ENCODE data around the gene SEC22A. TPM values are rescaled to one million over a fixed set of nuclear protein-coding genes. Genes with fewer than 3 reads are reported as not detected.

Gene SEC22A
- total RNA-seq, 1 donor = 27.9 TPM

DNA sequence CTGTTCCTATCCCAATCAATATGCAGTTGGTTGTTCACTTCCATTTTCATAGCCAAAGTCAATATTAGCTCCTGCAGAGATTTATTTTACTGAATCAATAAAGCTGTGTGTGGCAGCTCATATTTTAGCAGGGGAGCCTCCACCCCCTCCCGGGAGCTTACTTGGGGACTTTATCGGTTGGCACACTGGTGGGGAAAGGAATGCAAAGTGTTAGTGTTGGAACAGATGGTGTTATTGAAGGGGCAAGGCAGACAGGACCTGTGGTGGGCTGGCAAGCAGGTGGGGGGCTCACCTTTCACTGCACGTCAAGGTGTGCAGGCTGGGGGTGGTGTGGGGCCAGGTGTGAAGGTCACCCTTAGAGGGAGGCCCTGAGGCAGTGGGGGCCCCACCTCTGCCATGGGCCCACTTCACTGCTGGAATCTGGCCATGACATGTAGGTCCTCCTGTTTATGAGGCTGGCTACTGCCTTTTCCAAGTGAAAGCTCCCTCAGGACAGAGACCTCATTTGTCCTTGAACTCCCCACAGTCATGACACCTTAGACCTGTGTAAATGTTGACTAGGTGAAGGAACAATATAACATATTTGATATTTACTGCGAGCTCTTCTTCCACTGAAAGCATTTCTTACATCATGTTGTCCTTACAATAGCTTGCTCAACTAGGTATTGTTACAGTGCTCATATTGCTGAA lies 44.0 kb upstream of the SEC22A start:
- no peaks in the 10 kb centered on the region for H3K79me2 ChIP-seq (ENCODE audit: insufficient read depth, low read length)
- H3K36me3 ChIP-seq (ENCODE audit: insufficient read depth, low read length) = peaks cover 83% of the 10 kb centered on the region
- no peaks in the 10 kb centered on the region for H3K27me3 ChIP-seq (ENCODE audit: insufficient read depth, low read length)
- H3K4me2 ChIP-seq (ENCODE audit: insufficient read depth, low read length) = no peak overlapping the region
- no peak overlapping the region for H3K4me3 ChIP-seq (ENCODE audit: insufficient read depth, low read length)
- TF ChIP-seq, protein P1, sequence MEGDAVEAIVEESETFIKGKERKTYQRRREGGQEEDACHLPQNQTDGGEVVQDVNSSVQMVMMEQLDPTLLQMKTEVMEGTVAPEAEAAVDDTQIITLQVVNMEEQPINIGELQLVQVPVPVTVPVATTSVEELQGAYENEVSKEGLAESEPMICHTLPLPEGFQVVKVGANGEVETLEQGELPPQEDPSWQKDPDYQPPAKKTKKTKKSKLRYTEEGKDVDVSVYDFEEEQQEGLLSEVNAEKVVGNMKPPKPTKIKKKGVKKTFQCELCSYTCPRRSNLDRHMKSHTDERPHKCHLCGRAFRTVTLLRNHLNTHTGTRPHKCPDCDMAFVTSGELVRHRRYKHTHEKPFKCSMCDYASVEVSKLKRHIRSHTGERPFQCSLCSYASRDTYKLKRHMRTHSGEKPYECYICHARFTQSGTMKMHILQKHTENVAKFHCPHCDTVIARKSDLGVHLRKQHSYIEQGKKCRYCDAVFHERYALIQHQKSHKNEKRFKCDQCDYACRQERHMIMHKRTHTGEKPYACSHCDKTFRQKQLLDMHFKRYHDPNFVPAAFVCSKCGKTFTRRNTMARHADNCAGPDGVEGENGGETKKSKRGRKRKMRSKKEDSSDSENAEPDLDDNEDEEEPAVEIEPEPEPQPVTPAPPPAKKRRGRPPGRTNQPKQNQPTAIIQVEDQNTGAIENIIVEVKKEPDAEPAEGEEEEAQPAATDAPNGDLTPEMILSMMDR (IDR thresholded peaks at IDR 0.05; ENCODE audit: extremely low read depth, low read depth, low read length) = no peak
- no peak for DNase-seq (ENCODE audit: insufficient read length, low spot score, missing footprints)
- H4K20me1 ChIP-seq (ENCODE audit: insufficient read depth, low read length) = peaks cover 7% of the 10 kb centered on the region
- H3K9me3 ChIP-seq (ENCODE audit: low read depth, low read length) = no peaks in the 10 kb centered on the region
- no peak overlapping the region for H3K27ac ChIP-seq (ENCODE audit: low read depth, low read length)
- H3K4me1 ChIP-seq (ENCODE audit: insufficient read depth, low read length) = no peaks in the 10 kb centered on the region
- H2AFZ ChIP-seq (ENCODE audit: low read length) = no peak overlapping the region

DNA sequence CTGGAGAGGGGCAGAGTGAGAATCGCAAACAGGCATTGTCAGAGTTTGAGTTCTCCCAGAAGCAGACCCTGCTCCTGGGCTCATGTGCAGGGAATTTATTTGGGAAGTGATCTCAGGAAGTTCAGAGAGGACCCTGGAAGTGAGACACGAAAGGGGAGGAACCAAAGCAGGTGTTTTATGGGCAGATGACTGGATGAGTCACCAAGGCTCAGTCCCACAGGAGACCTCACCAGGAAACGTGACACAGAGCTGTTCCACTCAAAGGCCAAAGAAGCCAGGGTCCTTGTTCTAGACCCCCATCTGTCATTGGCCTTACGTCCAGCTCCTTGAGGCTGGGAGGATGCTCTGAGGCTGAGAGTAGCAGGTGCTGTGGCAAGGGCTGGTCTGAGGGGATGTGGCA lies 43.4 kb upstream of the SEC22A start:
- peaks cover 7% of the 10 kb centered on the region for H4K20me1 ChIP-seq (ENCODE audit: insufficient read depth, low read length)
- H3K4me3 ChIP-seq (ENCODE audit: insufficient read depth, low read length) = no peak overlapping the region
- TF ChIP-seq, protein P1 (IDR thresholded peaks at IDR 0.05; ENCODE audit: extremely low read depth, low read depth, low read length) = no peak
- H3K27me3 ChIP-seq (ENCODE audit: insufficient read depth, low read length) = no peaks in the 10 kb centered on the region
- no peaks in the 10 kb centered on the region for H3K9me3 ChIP-seq (ENCODE audit: low read depth, low read length)
- peaks cover 83% of the 10 kb centered on the region for H3K36me3 ChIP-seq (ENCODE audit: insufficient read depth, low read length)
- no peaks in the 10 kb centered on the region for H3K79me2 ChIP-seq (ENCODE audit: insufficient read depth, low read length)
- H3K4me2 ChIP-seq (ENCODE audit: insufficient read depth, low read length) = no peak overlapping the region
- DNase-seq (ENCODE audit: insufficient read length, low spot score, missing footprints) = no peak
- H3K27ac ChIP-seq (ENCODE audit: low read depth, low read length) = no peak overlapping the region
- H3K4me1 ChIP-seq (ENCODE audit: insufficient read depth, low read length) = no peaks in the 10 kb centered on the region
- H2AFZ ChIP-seq (ENCODE audit: low read length) = no peak overlapping the region

DNA sequence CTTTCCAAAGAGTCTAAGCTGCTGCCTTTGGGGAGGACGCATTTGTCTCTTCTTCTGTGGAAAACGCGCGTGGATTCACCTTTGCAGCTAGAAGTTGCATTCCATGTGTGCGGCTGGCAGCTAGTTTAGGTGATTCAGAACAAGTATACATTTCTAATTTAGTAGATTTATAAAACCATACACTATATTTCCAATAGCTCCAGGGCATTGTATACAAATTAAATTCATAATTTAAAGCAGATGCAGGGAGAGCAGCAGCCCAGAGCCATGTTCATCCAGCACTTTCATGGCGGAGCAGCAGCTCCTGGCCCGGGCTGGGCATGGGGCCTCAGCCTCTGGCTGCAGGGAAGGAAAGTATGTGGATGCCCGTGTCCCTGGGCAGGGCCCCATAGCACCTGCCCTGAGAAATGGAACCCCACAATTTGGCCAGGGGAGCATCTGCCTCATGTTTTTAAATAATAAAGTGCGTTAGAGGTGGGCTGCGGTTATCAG lies 42.8 kb upstream of the SEC22A start:
- TF ChIP-seq, protein P1 (IDR thresholded peaks at IDR 0.05; ENCODE audit: extremely low read depth, low read depth, low read length) = no peak
- Histone ChIP-seq H3K79me2 (ENCODE audit: insufficient read depth, low read length) (no peaks in the 10 kb centered on the region), H3K36me3 (ENCODE audit: insufficient read depth, low read length) (peaks cover 87% of the 10 kb centered on the region)

DNA sequence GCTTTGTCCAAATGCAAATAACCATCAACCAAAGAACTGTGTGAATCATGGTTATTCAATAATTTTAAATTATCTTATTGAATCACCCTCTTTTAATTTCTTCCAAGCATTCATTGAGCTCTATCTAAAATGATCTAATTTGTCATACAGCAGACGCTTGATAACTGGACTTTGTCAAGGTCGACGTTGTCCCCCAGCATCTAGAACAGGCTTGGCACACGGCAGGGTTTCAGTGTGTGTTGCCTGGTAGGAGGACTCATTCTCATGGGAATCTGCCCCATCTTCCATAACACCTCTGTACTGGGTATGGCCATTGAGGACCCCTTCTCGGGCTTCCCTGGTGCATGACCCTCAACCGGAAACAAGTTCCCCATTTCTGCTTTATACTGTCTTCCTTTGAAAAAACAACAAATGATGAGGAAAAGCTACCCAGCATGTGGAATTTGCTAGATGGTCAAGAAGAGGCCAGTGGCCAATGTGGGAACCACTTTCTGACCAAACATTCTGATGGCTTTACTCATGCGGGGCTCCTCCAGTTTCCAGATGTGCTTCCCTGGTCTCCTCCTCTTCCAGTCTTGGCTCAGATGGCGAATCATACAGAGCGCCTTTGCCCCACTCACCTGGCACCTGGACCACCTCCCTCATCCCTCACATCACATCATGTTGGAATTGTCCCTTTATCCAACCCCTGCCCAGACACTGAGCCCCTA lies 41.7 kb upstream of the SEC22A start:
- Histone ChIP-seq H4K20me1 (ENCODE audit: insufficient read depth, low read length) (peaks cover 7% of the 10 kb centered on the region), H3K9me3 (ENCODE audit: low read depth, low read length) (no peaks in the 10 kb centered on the region), H3K36me3 (ENCODE audit: insufficient read depth, low read length) (peaks cover 87% of the 10 kb centered on the region), H2AFZ (ENCODE audit: low read length) (no peak overlapping the region), H3K4me3 (ENCODE audit: insufficient read depth, low read length) (no peak overlapping the region), H3K4me1 (ENCODE audit: insufficient read depth, low read length) (no peaks in the 10 kb centered on the region), H3K4me2 (ENCODE audit: insufficient read depth, low read length) (no peak overlapping the region), H3K27ac (ENCODE audit: low read depth, low read length) (no peak overlapping the region), H3K27me3 (ENCODE audit: insufficient read depth, low read length) (no peaks in the 10 kb centered on the region), H3K79me2 (ENCODE audit: insufficient read depth, low read length) (no peaks in the 10 kb centered on the region)
- TF ChIP-seq, protein P1 (IDR thresholded peaks at IDR 0.05; ENCODE audit: extremely low read depth, low read depth, low read length) = no peak
- peak; percentile 83 for DNase-seq (ENCODE audit: insufficient read length, low spot score, missing footprints)

More for the DNA sequence above, 42.8 kb upstream of the SEC22A start:
- Histone ChIP-seq H3K27ac (ENCODE audit: low read depth, low read length) (no peak overlapping the region), H2AFZ (ENCODE audit: low read length) (no peak overlapping the region), H3K4me3 (ENCODE audit: insufficient read depth, low read length) (no peak overlapping the region), H4K20me1 (ENCODE audit: insufficient read depth, low read length) (peaks cover 7% of the 10 kb centered on the region), H3K4me2 (ENCODE audit: insufficient read depth, low read length) (no peak overlapping the region), H3K27me3 (ENCODE audit: insufficient read depth, low read length) (no peaks in the 10 kb centered on the region), H3K9me3 (ENCODE audit: low read depth, low read length) (no peaks in the 10 kb centered on the region), H3K4me1 (ENCODE audit: insufficient read depth, low read length) (no peaks in the 10 kb centered on the region)
- DNase-seq (ENCODE audit: insufficient read length, low spot score, missing footprints) = no peak
